Ishikawa (cell line): ENCODE results near the gene CEP104.

Experiments
- CEBPB ChIP-seq: IDR thresholded peaks from 2 replicates; pipeline ENCODE4 v1.6.1; 2012
- CREB1 ChIP-seq: IDR thresholded peaks from 2 replicates; pipeline ENCODE4 v1.6.1; 2012; ENCODE audit warnings: low read depth
- EGR1 ChIP-seq: IDR thresholded peaks from 2 replicates; pipeline ENCODE4 v1.6.1; 2012
- EP300 ChIP-seq: IDR thresholded peaks from 2 replicates; pipeline ENCODE4 v1.6.1; 2012; ENCODE audit warnings: borderline replicate concordance
- FOXM1 ChIP-seq: IDR thresholded peaks from 2 replicates; pipeline ENCODE4 v1.6.1; 2012; ENCODE audit warnings: low read depth, borderline replicate concordance
- MAX ChIP-seq: IDR thresholded peaks from 2 replicates; pipeline ENCODE4 v1.6.1; 2012
- NFIC ChIP-seq: IDR thresholded peaks from 2 replicates; pipeline ENCODE4 v1.6.1; 2012
- RAD21 ChIP-seq: IDR thresholded peaks from 2 replicates; pipeline ENCODE4 v1.6.1; 2012; ENCODE audit warnings: low read depth
- REST ChIP-seq: IDR thresholded peaks from 2 replicates; pipeline ENCODE4 v1.6.1; 2012; ENCODE audit warnings: low read depth, mild to moderate bottlenecking
- TAF1 ChIP-seq: IDR thresholded peaks from 2 replicates; pipeline ENCODE4 v1.6.1; 2012; ENCODE audit warnings: low read depth, mild to moderate bottlenecking
- TCF12 ChIP-seq: IDR thresholded peaks from 2 replicates; pipeline ENCODE4 v1.6.1; 2012; ENCODE audit warnings: low read depth
- TEAD4 ChIP-seq: IDR thresholded peaks from 2 replicates; pipeline ENCODE4 v1.6.1; 2012
- USF1 ChIP-seq: IDR thresholded peaks from 2 replicates; pipeline ENCODE4 v1.6.1; 2012
- YY1 ChIP-seq: IDR thresholded peaks from 2 replicates; pipeline ENCODE4 v1.6.1; 2012; ENCODE audit warnings: low read depth
- ZBTB7A ChIP-seq: IDR thresholded peaks from 2 replicates; pipeline ENCODE4 v1.6.1; 2012; ENCODE audit warnings: low read depth

Gene CEP104

GRCh38 chr1:3779912-3780416 is 77.0 kb downstream of the CEP104 start:
- TF ChIP-seq EP300 = no peak
- no peak for TF ChIP-seq YY1
- no peak for TF ChIP-seq RAD21
- TF ChIP-seq NFIC = no peak
- no peak for TF ChIP-seq MAX
- TF ChIP-seq ZBTB7A = no peak
- no peak for TF ChIP-seq REST

- TF ChIP-seq TAF1 (no peak), NFIC (no peak), MAX (no peak), CREB1 (no peak), CEBPB (no peak)
Observed at GRCh38 chr1:3779265-3779911, 77.6 kb downstream of the CEP104 start.

GRCh38 chr1:3778590-3779264 is 78.3 kb downstream of the CEP104 start:
- no peak for TF ChIP-seq TEAD4
- TF ChIP-seq REST = no peak
- TF ChIP-seq CREB1 = no peak
- no peak for TF ChIP-seq MAX
- no peak for TF ChIP-seq EP300
- TF ChIP-seq CEBPB = no peak
- TF ChIP-seq TCF12 = no peak
- TF ChIP-seq ZBTB7A = no peak
- no peak for TF ChIP-seq RAD21
- TF ChIP-seq YY1 = no peak
- TF ChIP-seq TAF1 = no peak

GRCh38 chr1:3777647-3778589 is 79.1 kb downstream of the CEP104 start:
- no peak for TF ChIP-seq CREB1
- TF ChIP-seq TEAD4 = no peak
- TF ChIP-seq EP300 = no peak

- TF ChIP-seq EGR1 = no peak
- TF ChIP-seq FOXM1 = no peak
- no peak for TF ChIP-seq TEAD4
- TF ChIP-seq RAD21 = no peak
- no peak for TF ChIP-seq REST
- TF ChIP-seq ZBTB7A = no peak
- TF ChIP-seq MAX = no peak
- no peak for TF ChIP-seq NFIC
- no peak for TF ChIP-seq CEBPB
- TF ChIP-seq TAF1 = no peak
- TF ChIP-seq EP300 = no peak
- TF ChIP-seq USF1 = no peak
- TF ChIP-seq TCF12 = no peak
- no peak for TF ChIP-seq YY1
- TF ChIP-seq CREB1 = no peak
Observed at GRCh38 chr1:3777078-3777547, 79.9 kb downstream of the CEP104 start.
